RWPE1 (cell line): ENCODE measurements around the gene MYMX.
A peak's percentile ranks its signal among the peaks of the same experiment; 100 is the strongest.

Experiments used
- CTCF ChIA-PET: fragments of 350-600 bp; sonication (Branson Sonifier 250); formaldehyde crosslinking; extraction: SDS; loops from one replicate; lab custom pipeline; 2021; lab: Yijun Ruan, JAX
- POLR2A ChIA-PET: fragments of 400-600 bp; formaldehyde crosslinking; extraction: SDS; loops from one replicate; lab custom pipeline; 2020; ENCODE audit warnings: antibody characterized with exemption; ENCODE audit not compliant: low non-redundant PET; lab: Yijun Ruan, JAX
- DNase-seq: peaks from one replicate; pipeline ENCODE4 v3.0.0; 2012; ENCODE audit warnings: low spot score
- H3K27ac ChIP-seq: fragments of 450-650 bp; 2 replicates; pipeline ENCODE4 v1.5.1; 2017
- CTCF ChIP-seq: fragments of 450-650 bp; conservative IDR thresholded peaks from 2 replicates; pipeline ENCODE4 v1.5.1; 2017; ENCODE audit warnings: low read depth, mild to moderate bottlenecking

The MYMX gene

GRCh38 chr6:44251576-44252524 is 35.1 kb downstream of the MYMX start:
- no peak for DNase-seq
- peak overlapping the region; percentile 45 for H3K27ac ChIP-seq
- CTCF ChIA-PET = no interaction called here
- POLR2A ChIA-PET = no interaction called here
- no peak for TF ChIP-seq CTCF

- POLR2A ChIA-PET = no interaction called here
- H3K27ac ChIP-seq = peak overlapping the region; percentile 71
- DNase-seq = no peak
- CTCF ChIA-PET = interaction anchor here (0.6 to 0.8 kb wide), 5 partner anchors 15 to 166 kb away, joined by 3 read pairs; no protein-coding TSS in a partner anchor
- TF ChIP-seq CTCF = peak; percentile 64
Measured at GRCh38 chr6:44253307-44254101, 36.8 kb downstream of the MYMX start.

GRCh38 chr6:44254191-44255104 is 37.7 kb downstream of the MYMX start:
- POLR2A ChIA-PET = no interaction called here
- H3K27ac ChIP-seq = peak overlapping the region; percentile 71
- no peak for DNase-seq
- CTCF ChIA-PET = interaction anchor here (0.6 to 0.8 kb wide), 3 partner anchors 14 to 20 kb away, joined by 3 read pairs; no protein-coding TSS in a partner anchor
- no peak for TF ChIP-seq CTCF

GRCh38 chr6:44255105-44255808 is 38.5 kb downstream of the MYMX start:
- H3K27ac ChIP-seq = peak overlapping the region; percentile 71
- no peak for TF ChIP-seq CTCF
- DNase-seq = peak; percentile 20
- ChIA-PET CTCF (interaction anchor here (0.6 kb wide), 1 partner anchor 49 kb away, joined by 3 read pairs; no protein-coding TSS in a partner anchor), POLR2A (no interaction called here)

- no peak for TF ChIP-seq CTCF
- H3K27ac ChIP-seq = peak overlapping the region; percentile 83
- POLR2A ChIA-PET = interaction anchor here (1.0 to 1.6 kb wide), 2 partner anchors 8 to 9 kb away, joined by 4 to 6 read pairs; partner anchors contain the start of gene HSP90AB1
- peak; percentile 44 for DNase-seq
- CTCF ChIA-PET = interaction anchor here (0.5 to 1.4 kb wide), 13 partner anchors 8 to 855 kb away, joined by 3 to 8 read pairs (median 4); no protein-coding TSS in a partner anchor
Measured at GRCh38 chr6:44255871-44256774, 39.4 kb downstream of the MYMX start.
